Measurements from ENCODE around the gene INSIG1. TPM values are rescaled to one million over a fixed set of nuclear protein-coding genes. Genes with fewer than 3 reads are reported as not detected.

The INSIG1 gene
- total and polyA plus RNA-seq, 2 of the 4 experiments (the other 2 are of a cell fraction) = 19.0 to 26.0 TPM

DNA sequence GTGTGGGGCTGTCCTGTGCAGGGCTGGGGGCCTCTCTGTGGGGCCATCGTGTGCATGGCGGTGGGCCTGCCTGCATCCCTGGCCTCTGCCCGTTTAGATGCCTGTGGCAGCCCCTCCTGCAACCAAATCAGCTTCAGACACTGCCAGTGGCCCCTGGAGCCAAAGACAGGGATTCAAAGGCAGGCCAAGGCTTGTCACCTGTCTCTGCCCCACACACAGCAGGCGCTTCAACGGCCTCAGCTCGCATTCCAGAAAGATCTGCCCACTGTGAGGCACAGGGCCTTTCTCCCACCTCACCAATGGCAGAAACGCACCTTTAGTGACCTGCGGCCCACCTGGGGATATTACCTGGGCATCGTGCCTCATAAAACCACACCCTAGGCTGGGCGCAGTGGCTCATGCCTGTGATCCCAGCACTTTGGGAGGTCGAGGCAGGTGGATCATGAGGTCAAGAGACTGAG, 46.0 kb downstream of the INSIG1 start:
- WGBS, 2 experiments (ENCODE audit: extremely low coverage in 2 of 2, insufficient read length in 1 of 2) = 96% methylated on average over 4 of the region's 11 CpGs; no CpG with 5 or more reads in 1 of the 2 experiments
- in situ Hi-C loops (cut with MboI; ENCODE audit: low sequenced_read_pairs) = loop anchor here (10.0 kb wide), 2 partner anchors 149 to 419 kb away; no protein-coding TSS in a partner anchor

More for the DNA sequence above, 46.0 kb downstream of the INSIG1 start:
- H2BK120ac ChIP-seq (ENCODE audit: low read depth, low read length) = no peak overlapping the region
- no peaks in the 10 kb centered on the region for H3K79me1 ChIP-seq (ENCODE audit: low read depth in 1 of 2, low read length in 2 of 2)
- no peak overlapping the region for H3K27ac ChIP-seq (ENCODE audit: insufficient read depth, low read length)
- no peak overlapping the region for H4K8ac ChIP-seq (ENCODE audit: low read depth in 2 of 2, low read length in 2 of 2)
- H2BK20ac ChIP-seq (ENCODE audit: low read depth, low read length) = no peak overlapping the region
- H3K23ac ChIP-seq (ENCODE audit: low read depth, low read length) = no peak overlapping the region
- no peak overlapping the region for H4K5ac ChIP-seq (ENCODE audit: low read depth, low read length)
- H3K4me2 ChIP-seq (ENCODE audit: low read depth, low read length) = no peak overlapping the region
- H3K36me3 ChIP-seq (ENCODE audit: control insufficient read depth, insufficient read depth, low read length) = no peaks in the 10 kb centered on the region
- H3K4me3 ChIP-seq (ENCODE audit: insufficient read depth, low read depth, low read length) = no peak overlapping the region
- H2AK9ac ChIP-seq (replicated peaks; ENCODE audit: low read depth, low read length, poor library complexity) = peak overlapping the region; percentile 65
- no peaks in the 10 kb centered on the region for H4K20me1 ChIP-seq (ENCODE audit: insufficient read depth, low read length)
- H2AK5ac ChIP-seq (ENCODE audit: low read depth, low read length) = no peak overlapping the region
- no peaks in the 10 kb centered on the region for H3K4me1 ChIP-seq (ENCODE audit: control insufficient read depth, insufficient read depth, low read length)
- CTCF ChIA-PET = no interaction called here
- no peak overlapping the region for H4K91ac ChIP-seq (ENCODE audit: insufficient read depth, low read depth, low read length)
- H3K9ac ChIP-seq (ENCODE audit: low read depth, low read length) = no peak overlapping the region
- POLR2A ChIA-PET (ENCODE audit: unreplicated experiment) = no interaction called here
- H2AFZ ChIP-seq (replicated peaks; ENCODE audit: low read length, poor library complexity) = no peak overlapping the region
- no TSS peak for BruUV-seq (replicated peaks)
- H2BK5ac ChIP-seq (ENCODE audit: low read depth, low read length, poor library complexity, severe bottlenecking) = no peak overlapping the region
- no peak overlapping the region for H3K18ac ChIP-seq (ENCODE audit: low read depth, low read length)
- TF ChIP-seq MXI1 (IDR thresholded peaks at IDR 0.05; ENCODE audit: borderline replicate concordance, low read depth, low read length) (no peak), NFE2L2 (IDR thresholded peaks at IDR 0.05; ENCODE audit: low read depth, low read length) (no peak), CEBPB (IDR thresholded peaks at IDR 0.05; ENCODE audit: low read depth, low read length) (no peak), RFX5 (IDR thresholded peaks at IDR 0.05; ENCODE audit: low read depth, low read length) (no peak), MAFK (IDR thresholded peaks at IDR 0.05; ENCODE audit: low read depth, low read length) (no peak), FOS (IDR thresholded peaks at IDR 0.05; ENCODE audit: low read depth, low read length) (no peak), MAZ (IDR thresholded peaks at IDR 0.05; ENCODE audit: borderline replicate concordance, low read depth, low read length) (no peak)
- TF ChIP-seq, protein P1, sequence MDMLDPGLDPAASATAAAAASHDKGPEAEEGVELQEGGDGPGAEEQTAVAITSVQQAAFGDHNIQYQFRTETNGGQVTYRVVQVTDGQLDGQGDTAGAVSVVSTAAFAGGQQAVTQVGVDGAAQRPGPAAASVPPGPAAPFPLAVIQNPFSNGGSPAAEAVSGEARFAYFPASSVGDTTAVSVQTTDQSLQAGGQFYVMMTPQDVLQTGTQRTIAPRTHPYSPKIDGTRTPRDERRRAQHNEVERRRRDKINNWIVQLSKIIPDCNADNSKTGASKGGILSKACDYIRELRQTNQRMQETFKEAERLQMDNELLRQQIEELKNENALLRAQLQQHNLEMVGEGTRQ (IDR thresholded peaks at IDR 0.05; ENCODE audit: low read depth, low read length) = no peak
- dilution Hi-C loops (cut with HindIII; ENCODE audit: low sequenced_read_pairs, unreplicated experiment) = no loop called here
- H3K27me3 ChIP-seq (ENCODE audit: control insufficient read depth, insufficient read depth, low read length) = peaks cover 7% of the 10 kb centered on the region
- no peak overlapping the region for H2BK15ac ChIP-seq (ENCODE audit: low read depth, low read length)
- H3K9me1 ChIP-seq (ENCODE audit: insufficient read depth, low read length) = no peaks in the 10 kb centered on the region
- H3K14ac ChIP-seq (replicated peaks; ENCODE audit: low read depth, low read length) = no peak overlapping the region
- no peaks in the 10 kb centered on the region for H3K9me3 ChIP-seq (ENCODE audit: control insufficient read depth, insufficient read depth, low read length)
- ATAC-seq (ENCODE audit: low read depth) (no peak), DNase-seq (no peak)
- no peak overlapping the region for H3K4ac ChIP-seq (ENCODE audit: low read depth, low read length)
- no peak overlapping the region for H3K56ac ChIP-seq (ENCODE audit: extremely low read depth, insufficient read depth, low read length)
- intact Hi-C loops (cut with micrococcal nuclease) = loop anchor here (2.0 to 10.0 kb wide), 2 partner anchors 47 to 339 kb away; partner anchors contain the start of genes INSIG1 and PAXIP1

Measured in IMR-90 (cell line).